ENCODE measurements around the gene TEX22. TPM values are rescaled to one million over a fixed set of nuclear protein-coding genes. Genes with fewer than 3 reads are reported as not detected.

Gene TEX22
- total and polyA plus RNA-seq, 4 donors, result 0.02 to 0.14 (median 0.08) TPM; not detected in 1

DNA sequence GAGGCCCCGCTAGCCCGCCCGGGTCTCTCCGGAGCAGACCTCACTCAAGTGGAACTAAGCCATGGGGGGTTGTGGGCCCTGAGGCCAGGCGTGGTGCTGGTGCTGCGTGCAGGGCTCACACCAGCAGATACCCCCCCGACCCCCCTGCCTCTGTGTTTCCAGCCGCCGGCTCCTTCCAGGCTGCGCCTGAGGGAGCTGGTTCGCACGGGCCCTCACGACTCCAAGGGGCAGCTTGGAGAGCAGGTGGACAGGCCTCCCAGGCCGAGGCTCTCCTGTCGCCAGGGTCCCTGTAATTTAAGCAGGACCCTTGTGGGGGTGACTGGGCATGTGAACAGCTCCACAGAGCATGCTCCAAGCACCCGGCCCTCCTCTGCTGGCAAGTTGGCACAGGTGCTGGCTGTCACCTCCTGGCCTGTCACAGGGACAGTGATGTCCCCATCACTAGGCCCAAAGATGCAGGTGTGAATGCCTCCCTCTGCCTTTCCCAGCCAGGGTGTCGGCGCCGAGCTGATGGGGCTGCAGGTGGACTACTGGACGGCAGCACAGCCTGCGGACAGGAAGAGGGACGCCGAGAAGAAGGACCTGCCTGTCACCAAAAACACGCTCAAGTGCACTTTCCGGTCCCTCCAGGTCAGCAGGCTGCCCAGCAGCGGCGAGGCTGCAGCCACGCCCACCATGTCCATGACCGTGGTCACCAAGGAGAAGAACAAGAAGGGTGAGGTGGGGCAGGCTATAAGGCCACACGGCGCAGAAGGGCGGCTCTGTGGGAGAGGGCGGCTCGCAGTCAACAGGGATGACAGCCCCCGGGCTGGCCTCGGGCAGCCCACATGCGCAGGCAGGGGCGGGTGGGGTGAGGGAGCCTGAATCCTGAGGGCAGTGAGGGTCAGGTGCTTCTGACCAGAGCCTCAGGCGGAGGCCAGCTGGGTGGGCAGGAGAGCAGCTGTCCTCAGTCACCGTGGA, 5.9 kb upstream of the TEX22 start:
- Histone ChIP-seq H3K27me3 (ENCODE audit: control insufficient read depth in 4 of 4, insufficient read depth in 4 of 4, low read length in 3 of 4) (no peaks in the 10 kb centered on the region), H3K27ac (ENCODE audit: low read depth in 1 of 2, low read length in 2 of 2) (no peak overlapping the region), H3K9ac (ENCODE audit: low read depth in 1 of 2, low read length in 2 of 2) (no peak overlapping the region), H3K36me3 (ENCODE audit: control insufficient read depth in 4 of 4, insufficient read depth in 3 of 4, low read depth in 1 of 4, low read length in 3 of 4) (peaks cover 0 to 2% (median 0%) of the 10 kb centered on the region in 4 donors), H3K4me3 (ENCODE audit: low read depth in 1 of 3, low read length in 3 of 3) (no peak overlapping the region), H3K4me1 (ENCODE audit: control insufficient read depth in 4 of 4, insufficient read depth in 4 of 4, low read length in 3 of 4) (no peaks in the 10 kb centered on the region), H3K9me3 (ENCODE audit: control insufficient read depth in 4 of 4, low read length in 3 of 4) (no peaks in the 10 kb centered on the region)
- DNase-seq (ENCODE audit: low spot score), result no peak
- WGBS, result 96% methylated on average over 40 of the region's 40 CpGs
- TF ChIP-seq FOXA2 (IDR thresholded peaks at IDR 0.05) (no peak), FOXA1 (IDR thresholded peaks at IDR 0.05) (no peak), TAF1 (conservative IDR thresholded peaks at IDR 0.05) (no peak)
- TF ChIP-seq, protein P1, sequence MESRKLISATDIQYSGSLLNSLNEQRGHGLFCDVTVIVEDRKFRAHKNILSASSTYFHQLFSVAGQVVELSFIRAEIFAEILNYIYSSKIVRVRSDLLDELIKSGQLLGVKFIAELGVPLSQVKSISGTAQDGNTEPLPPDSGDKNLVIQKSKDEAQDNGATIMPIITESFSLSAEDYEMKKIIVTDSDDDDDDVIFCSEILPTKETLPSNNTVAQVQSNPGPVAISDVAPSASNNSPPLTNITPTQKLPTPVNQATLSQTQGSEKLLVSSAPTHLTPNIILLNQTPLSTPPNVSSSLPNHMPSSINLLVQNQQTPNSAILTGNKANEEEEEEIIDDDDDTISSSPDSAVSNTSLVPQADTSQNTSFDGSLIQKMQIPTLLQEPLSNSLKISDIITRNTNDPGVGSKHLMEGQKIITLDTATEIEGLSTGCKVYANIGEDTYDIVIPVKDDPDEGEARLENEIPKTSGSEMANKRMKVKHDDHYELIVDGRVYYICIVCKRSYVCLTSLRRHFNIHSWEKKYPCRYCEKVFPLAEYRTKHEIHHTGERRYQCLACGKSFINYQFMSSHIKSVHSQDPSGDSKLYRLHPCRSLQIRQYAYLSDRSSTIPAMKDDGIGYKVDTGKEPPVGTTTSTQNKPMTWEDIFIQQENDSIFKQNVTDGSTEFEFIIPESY (IDR thresholded peaks at IDR 0.05), result no peak
- TF ChIP-seq, protein P2, sequence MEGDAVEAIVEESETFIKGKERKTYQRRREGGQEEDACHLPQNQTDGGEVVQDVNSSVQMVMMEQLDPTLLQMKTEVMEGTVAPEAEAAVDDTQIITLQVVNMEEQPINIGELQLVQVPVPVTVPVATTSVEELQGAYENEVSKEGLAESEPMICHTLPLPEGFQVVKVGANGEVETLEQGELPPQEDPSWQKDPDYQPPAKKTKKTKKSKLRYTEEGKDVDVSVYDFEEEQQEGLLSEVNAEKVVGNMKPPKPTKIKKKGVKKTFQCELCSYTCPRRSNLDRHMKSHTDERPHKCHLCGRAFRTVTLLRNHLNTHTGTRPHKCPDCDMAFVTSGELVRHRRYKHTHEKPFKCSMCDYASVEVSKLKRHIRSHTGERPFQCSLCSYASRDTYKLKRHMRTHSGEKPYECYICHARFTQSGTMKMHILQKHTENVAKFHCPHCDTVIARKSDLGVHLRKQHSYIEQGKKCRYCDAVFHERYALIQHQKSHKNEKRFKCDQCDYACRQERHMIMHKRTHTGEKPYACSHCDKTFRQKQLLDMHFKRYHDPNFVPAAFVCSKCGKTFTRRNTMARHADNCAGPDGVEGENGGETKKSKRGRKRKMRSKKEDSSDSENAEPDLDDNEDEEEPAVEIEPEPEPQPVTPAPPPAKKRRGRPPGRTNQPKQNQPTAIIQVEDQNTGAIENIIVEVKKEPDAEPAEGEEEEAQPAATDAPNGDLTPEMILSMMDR (IDR thresholded peaks at IDR 0.05; ENCODE audit: low read depth, low read length, missing input control), result no peak

DNA sequence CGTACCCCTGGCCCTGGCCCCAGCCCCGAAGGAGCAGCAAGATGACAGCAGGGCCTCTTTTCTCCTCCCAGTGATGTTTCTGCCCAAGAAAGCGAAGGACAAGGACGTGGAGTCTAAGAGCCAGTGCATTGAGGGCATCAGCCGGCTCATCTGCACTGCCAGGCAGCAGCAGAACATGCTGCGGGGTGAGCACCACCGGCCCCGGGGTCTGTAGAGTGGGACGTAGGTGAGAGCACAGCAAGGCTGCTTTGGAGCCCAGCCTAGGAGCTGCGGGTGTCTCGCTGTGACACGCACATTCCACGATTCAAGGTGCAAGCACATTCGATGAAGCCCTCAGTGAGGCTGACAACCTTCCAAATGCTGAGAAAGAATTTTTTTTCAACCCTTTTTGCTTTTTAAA, 5.2 kb upstream of the TEX22 start:
- H3K9me3 ChIP-seq (ENCODE audit: control insufficient read depth in 4 of 4, low read length in 3 of 4), result no peaks in the 10 kb centered on the region
- no peaks in the 10 kb centered on the region for H3K27me3 ChIP-seq (ENCODE audit: control insufficient read depth in 4 of 4, insufficient read depth in 4 of 4, low read length in 3 of 4)
- no peak overlapping the region for H3K4me3 ChIP-seq (ENCODE audit: low read depth in 1 of 3, low read length in 3 of 3)
- WGBS, result 95% methylated on average over 14 of the region's 14 CpGs
- no peak overlapping the region for H3K9ac ChIP-seq (ENCODE audit: low read depth in 1 of 2, low read length in 2 of 2)
- no peak overlapping the region for H3K27ac ChIP-seq (ENCODE audit: low read depth in 1 of 2, low read length in 2 of 2)
- DNase-seq (ENCODE audit: low spot score), result no peak
- peaks cover 0 to 2% (median 0%) of the 10 kb centered on the region in 4 donors for H3K36me3 ChIP-seq (ENCODE audit: control insufficient read depth in 4 of 4, insufficient read depth in 3 of 4, low read depth in 1 of 4, low read length in 3 of 4)
- peaks cover 0 to 5% (median 2%) of the 10 kb centered on the region in 4 donors for H3K4me1 ChIP-seq (ENCODE audit: control insufficient read depth in 4 of 4, insufficient read depth in 4 of 4, low read length in 3 of 4)
- TF ChIP-seq HNF4A (conservative IDR thresholded peaks at IDR 0.05) (no peak), RXRA (IDR thresholded peaks at IDR 0.05) (no peak)

DNA sequence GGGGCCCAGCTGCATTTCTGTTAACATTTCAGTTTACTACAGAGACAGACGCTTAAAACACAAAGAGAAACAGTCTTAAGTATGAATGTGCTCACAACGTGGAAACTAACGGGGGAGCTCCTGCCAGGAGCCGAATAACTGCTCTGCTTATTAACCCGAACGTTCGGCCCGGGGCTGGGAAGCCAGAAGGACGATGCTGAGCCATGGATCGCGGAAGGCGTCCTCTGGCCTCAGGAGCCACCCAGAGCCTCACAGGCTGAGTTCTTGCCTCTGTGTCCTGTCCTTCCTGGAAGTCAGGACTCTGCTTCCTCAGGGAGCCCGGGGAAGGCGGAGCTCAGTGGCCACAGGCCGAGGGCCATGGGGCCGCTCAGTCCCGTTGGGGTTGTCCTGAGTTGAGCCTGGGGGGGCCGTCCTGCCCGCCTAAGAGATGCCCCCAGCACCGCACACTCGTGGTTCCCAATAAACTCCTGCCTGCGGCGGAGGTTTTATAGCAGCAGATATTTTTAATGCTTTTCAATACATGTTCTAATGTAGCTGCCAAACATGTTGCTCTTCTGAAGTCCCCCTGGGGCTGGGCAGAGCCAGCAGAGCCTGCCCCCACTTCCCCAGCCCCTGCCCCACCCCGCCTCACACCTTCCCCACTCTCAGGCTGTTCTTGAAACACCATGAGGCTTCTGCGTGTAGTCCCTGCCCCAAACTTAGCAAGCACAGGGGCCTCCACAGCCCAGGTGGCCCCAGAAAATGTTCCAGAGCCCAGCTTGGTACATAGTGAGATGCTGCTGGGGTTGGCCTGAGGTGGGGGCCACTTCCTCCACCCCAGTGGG, 3.4 kb upstream of the TEX22 start:
- H3K27me3 ChIP-seq (ENCODE audit: control insufficient read depth in 4 of 4, insufficient read depth in 4 of 4, low read length in 3 of 4), result no peaks in the 10 kb centered on the region
- H3K9ac ChIP-seq (ENCODE audit: low read depth in 1 of 2, low read length in 2 of 2), result no peak overlapping the region
- peaks cover 0 to 2% (median 0%) of the 10 kb centered on the region in 4 donors for H3K36me3 ChIP-seq (ENCODE audit: control insufficient read depth in 4 of 4, insufficient read depth in 3 of 4, low read depth in 1 of 4, low read length in 3 of 4)
- WGBS, result 90% methylated on average over 25 of the region's 25 CpGs
- H3K4me1 ChIP-seq (ENCODE audit: control insufficient read depth in 4 of 4, insufficient read depth in 4 of 4, low read length in 3 of 4), result peaks cover 5 to 16% (median 10%) of the 10 kb centered on the region in 4 donors
- no peak for TF ChIP-seq TAF1 (conservative IDR thresholded peaks at IDR 0.05)
- no peak for TF ChIP-seq EGR1 (IDR thresholded peaks at IDR 0.05; ENCODE audit: low read depth in 2 of 2)
- TF ChIP-seq NR2F2 (IDR thresholded peaks at IDR 0.05), result no peak
- no peak for TF ChIP-seq JUND (IDR thresholded peaks at IDR 0.05)
- no peak for TF ChIP-seq HNF4G (IDR thresholded peaks at IDR 0.05)
- no peak for TF ChIP-seq SP1 (IDR thresholded peaks at IDR 0.05)
- TF ChIP-seq, protein P1 (IDR thresholded peaks at IDR 0.05), result no peak
- TF ChIP-seq, protein P2 (IDR thresholded peaks at IDR 0.05; ENCODE audit: low read depth, low read length, missing input control), result no peak
- TF ChIP-seq, protein P3, sequence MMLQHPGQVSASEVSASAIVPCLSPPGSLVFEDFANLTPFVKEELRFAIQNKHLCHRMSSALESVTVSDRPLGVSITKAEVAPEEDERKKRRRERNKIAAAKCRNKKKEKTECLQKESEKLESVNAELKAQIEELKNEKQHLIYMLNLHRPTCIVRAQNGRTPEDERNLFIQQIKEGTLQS (IDR thresholded peaks at IDR 0.05), result no peak
- TF ChIP-seq FOXA1 (IDR thresholded peaks at IDR 0.05), result no peak
- H3K4me3 ChIP-seq (ENCODE audit: low read depth in 1 of 3, low read length in 3 of 3), result no peak overlapping the region
- no peak for DNase-seq (ENCODE audit: low spot score)
- H3K9me3 ChIP-seq (ENCODE audit: control insufficient read depth in 4 of 4, low read length in 3 of 4), result no peaks in the 10 kb centered on the region
- H3K27ac ChIP-seq (ENCODE audit: low read depth in 1 of 2, low read length in 2 of 2), result no peak overlapping the region

Measured in liver (tissue), 9 donors.